Activated CD4-positive, alpha-beta memory T cell treated with anti-CD3 and anti-CD28 coated beads, Interleukin-2, amount 10 ng/mL, durations not matched to agents 7 days and 5 days (primary cell): ENCODE results near the gene ABCC2. TPM values are rescaled to one million over a fixed set of nuclear protein-coding genes. Genes with fewer than 3 reads are reported as not detected.
"Not testable (repeated sequence)": the region's sequence is repeated elsewhere in the genome, so short reads cannot be mapped to it uniquely, and the experiment has no call there.

ENCODE experiments used
- CTCF ChIA-PET: fragments of 350-600 bp; sonication (Branson Sonifier 250); formaldehyde crosslinking; loops from one replicate; lab custom pipeline; 2021; ENCODE audit warnings: antibody characterized with exemption, inconsistent platforms; lab: Charles Lee
- POLR2A ChIA-PET: fragments of 350-600 bp; sonication (Branson Sonifier 250); formaldehyde crosslinking; loops from one replicate; lab custom pipeline; 2021; ENCODE audit warnings: antibody characterized with exemption; lab: Charles Lee
- DNase-seq: peaks from one replicate; pipeline ENCODE4 v3.0.0-alpha.2; 2020
- H3K27ac Mint-ChIP-seq: one replicate; pipeline ENCODE4 v1.8.0; 2021; ENCODE audit warnings: mild to moderate bottlenecking, mixed read lengths
- H3K27me3 Mint-ChIP-seq: one replicate; pipeline ENCODE4 v1.8.0; 2021; ENCODE audit warnings: mixed read lengths
- H3K36me3 Mint-ChIP-seq: one replicate; pipeline ENCODE4 v1.8.0; 2021; ENCODE audit warnings: low read depth, mixed read lengths
- H3K4me1 Mint-ChIP-seq: one replicate; pipeline ENCODE4 v1.8.0; 2021; ENCODE audit warnings: mixed read lengths
- H3K4me3 Mint-ChIP-seq: one replicate; pipeline ENCODE4 v1.8.0; 2021; ENCODE audit warnings: mild to moderate bottlenecking, mixed read lengths
- H3K9me3 Mint-ChIP-seq: one replicate; pipeline ENCODE4 v1.8.0; 2021; ENCODE audit warnings: mixed read lengths
- total RNA-seq, 2 experiments: library from RNA; stranded (reverse); gene quantifications; one replicate each; pipeline ENCODE4 v1.2.3, GENCODE V29; 2021

Gene ABCC2
- total RNA-seq, 2 experiments from 2014 or later = 0.73 to 0.95 TPM

DNA sequence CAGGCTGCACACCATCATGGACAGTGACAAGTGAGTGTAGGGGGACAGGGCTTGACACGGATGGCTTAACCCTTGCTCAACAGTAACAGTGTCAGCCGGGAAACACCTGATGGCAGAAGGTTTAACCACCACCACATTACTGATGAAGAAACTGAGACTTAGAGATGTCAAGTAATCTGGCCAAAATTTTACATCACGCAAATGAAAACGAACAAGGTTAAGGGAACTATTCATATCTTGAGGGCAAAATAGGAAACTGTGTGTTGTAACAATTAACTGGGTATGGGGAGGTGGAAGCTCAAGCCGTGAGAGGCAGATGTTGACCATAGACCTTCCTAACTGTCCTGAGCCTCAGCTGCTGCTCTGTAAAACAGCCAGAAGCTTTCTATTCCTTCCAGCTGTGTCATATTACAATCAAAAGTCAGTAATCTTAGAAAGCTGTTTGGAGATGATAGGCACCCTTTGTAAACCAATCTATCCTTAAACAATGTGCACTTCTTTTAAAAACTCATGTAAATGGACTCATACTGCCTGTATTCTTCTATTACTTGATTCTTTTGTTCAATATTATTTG is 68.4 kb downstream of the ABCC2 start:
- no peaks in the 10 kb centered on the region for H3K9me3 Mint-ChIP-seq
- no peak overlapping the region for H3K4me3 Mint-ChIP-seq
- no peak overlapping the region for H3K27ac Mint-ChIP-seq
- POLR2A ChIA-PET = no interaction called here
- peaks cover 5% of the 10 kb centered on the region for H3K4me1 Mint-ChIP-seq
- CTCF ChIA-PET = interaction anchor here (1.8 to 12.7 kb wide), 2 partner anchors 159 to 194 kb away, joined by 5 to 163 read pairs; partner anchors contain the start of gene DNMBP
- DNase-seq = no peak
- no peaks in the 10 kb centered on the region for H3K36me3 Mint-ChIP-seq
- H3K27me3 Mint-ChIP-seq = no peaks in the 10 kb centered on the region

DNA sequence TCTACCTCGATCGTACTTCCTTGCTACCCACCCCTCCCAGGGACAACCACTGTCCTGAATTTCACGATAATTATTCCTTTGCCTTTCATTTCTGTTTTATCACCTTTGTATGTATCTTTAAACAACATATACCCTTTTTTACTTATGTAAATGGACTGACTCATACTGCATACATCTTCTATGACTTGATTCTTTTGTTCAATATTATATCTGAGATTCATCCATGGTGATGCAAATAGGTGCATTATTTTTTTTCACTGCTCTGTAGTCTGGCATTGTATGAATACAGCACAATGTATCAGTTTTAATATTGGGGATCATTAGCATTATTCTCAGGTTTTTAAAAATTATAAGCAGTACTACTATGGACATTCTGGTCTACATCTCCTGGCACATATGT is 69.4 kb downstream of the ABCC2 start:
- Mint-ChIP-seq H3K27me3 (no peaks in the 10 kb centered on the region), H3K9me3 (no peaks in the 10 kb centered on the region), H3K27ac (no peak overlapping the region), H3K36me3 (no peaks in the 10 kb centered on the region), H3K4me3 (no peak overlapping the region), H3K4me1 (no peaks in the 10 kb centered on the region)
- no peak for DNase-seq
- ChIA-PET POLR2A (no interaction called here), CTCF (interaction anchor here (0.6 to 12.7 kb wide), 4 partner anchors 18 to 193 kb away, joined by 3 to 163 read pairs (median 5); partner anchors contain the start of gene DNMBP)

DNA sequence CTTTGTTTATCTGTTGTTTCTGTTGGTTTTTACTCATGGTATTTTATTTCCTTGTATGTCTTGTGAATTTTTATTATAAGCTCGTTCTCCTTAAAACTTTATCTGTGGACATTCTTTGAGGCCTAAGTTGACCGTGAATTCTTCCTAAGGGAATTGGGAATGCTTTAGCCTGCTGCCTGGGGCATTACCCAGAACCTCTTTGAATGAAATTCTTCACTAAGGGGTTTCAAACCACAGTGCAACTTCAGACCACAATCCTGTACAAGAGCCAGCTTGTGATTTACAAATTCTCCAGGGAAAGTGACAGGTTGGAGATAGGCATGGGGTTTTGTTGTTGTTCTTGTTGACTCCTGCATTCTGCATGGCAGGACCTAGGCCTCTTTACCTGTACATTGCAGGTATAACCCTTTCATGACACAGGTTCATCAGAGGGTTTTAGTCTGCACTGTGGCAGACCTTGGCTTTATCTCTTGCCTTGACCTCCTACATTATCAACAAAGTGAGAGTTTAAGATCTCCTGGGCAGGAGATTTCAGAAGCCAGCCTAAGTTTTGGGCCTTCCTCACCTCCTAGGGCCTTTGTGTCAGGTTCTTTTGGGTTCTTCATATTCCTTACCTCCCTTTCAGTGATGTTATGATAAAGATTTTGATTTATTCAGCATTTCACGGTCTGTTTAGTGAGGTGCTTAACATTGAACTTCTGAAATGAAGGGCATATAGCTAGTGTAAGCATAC is 70.2 kb downstream of the ABCC2 start:
- Mint-ChIP-seq H3K4me1 (no peaks in the 10 kb centered on the region), H3K27me3 (peaks cover under 1% of the 10 kb centered on the region), H3K36me3 (no peaks in the 10 kb centered on the region), H3K4me3 (no peak overlapping the region), H3K27ac (no peak overlapping the region), H3K9me3 (no peaks in the 10 kb centered on the region)
- no peak for DNase-seq
- CTCF ChIA-PET = interaction anchor here (0.6 to 12.7 kb wide), 4 partner anchors 18 to 193 kb away, joined by 3 to 163 read pairs (median 4); partner anchors contain the start of gene DNMBP
- POLR2A ChIA-PET = no interaction called here

DNA sequence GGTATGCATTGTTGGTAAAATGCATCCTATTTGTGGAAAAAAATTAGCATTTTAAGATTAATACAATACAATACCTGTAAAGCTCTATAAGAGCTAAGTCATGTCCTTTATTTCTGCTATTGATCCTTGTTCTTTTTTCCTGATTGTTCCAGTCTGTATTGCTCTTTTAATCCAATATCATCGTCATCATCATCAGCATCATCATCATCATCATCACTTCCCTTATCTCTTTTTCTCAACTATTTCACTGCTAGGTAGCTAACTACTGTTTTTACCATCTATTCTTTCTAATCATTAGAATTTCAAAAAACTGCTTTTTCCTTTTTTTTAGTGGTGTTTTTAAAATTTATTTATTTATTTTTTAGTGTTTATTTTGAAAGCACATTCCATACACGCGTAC is 71.2 kb downstream of the ABCC2 start:
- CTCF ChIA-PET = interaction anchor here (0.6 to 12.7 kb wide), 4 partner anchors 9 to 192 kb away, joined by 3 to 163 read pairs (median 4); no protein-coding TSS in a partner anchor
- H3K27me3 Mint-ChIP-seq = peaks cover 6% of the 10 kb centered on the region
- no peaks in the 10 kb centered on the region for H3K9me3 Mint-ChIP-seq
- H3K27ac Mint-ChIP-seq = no peak overlapping the region
- POLR2A ChIA-PET = no interaction called here
- no peaks in the 10 kb centered on the region for H3K4me1 Mint-ChIP-seq
- no peak for DNase-seq
- no peaks in the 10 kb centered on the region for H3K36me3 Mint-ChIP-seq
- H3K4me3 Mint-ChIP-seq = no peak overlapping the region

DNA sequence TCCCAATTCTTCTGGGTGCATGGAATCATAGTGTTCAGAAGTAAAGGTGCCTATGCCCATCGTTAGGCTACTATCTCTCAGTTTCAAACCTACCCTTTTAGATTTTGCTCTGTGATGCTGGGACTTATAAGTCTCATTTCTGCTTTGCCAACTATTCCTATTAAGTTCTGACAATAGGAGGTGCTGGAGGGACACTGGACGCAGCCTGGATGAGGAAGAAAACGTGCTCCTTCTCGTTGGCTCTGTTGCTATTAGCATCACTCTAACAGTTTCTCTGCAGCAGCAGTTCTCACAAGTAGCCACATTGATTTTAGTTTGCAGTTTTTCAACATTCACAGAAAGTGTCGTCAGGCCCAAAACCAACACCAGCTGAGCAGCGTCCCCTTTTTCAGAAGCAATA is 72.4 kb downstream of the ABCC2 start:
- CTCF ChIA-PET = interaction anchor here (1.3 to 12.7 kb wide), 2 partner anchors 9 to 190 kb away, joined by 4 to 163 read pairs; no protein-coding TSS in a partner anchor
- H3K4me1 Mint-ChIP-seq = no peaks in the 10 kb centered on the region
- no peaks in the 10 kb centered on the region for H3K36me3 Mint-ChIP-seq
- peaks cover 13% of the 10 kb centered on the region for H3K27me3 Mint-ChIP-seq
- no peak overlapping the region for H3K4me3 Mint-ChIP-seq
- DNase-seq = no peak
- H3K9me3 Mint-ChIP-seq = no peaks in the 10 kb centered on the region
- no peak overlapping the region for H3K27ac Mint-ChIP-seq
- POLR2A ChIA-PET = no interaction called here

DNA sequence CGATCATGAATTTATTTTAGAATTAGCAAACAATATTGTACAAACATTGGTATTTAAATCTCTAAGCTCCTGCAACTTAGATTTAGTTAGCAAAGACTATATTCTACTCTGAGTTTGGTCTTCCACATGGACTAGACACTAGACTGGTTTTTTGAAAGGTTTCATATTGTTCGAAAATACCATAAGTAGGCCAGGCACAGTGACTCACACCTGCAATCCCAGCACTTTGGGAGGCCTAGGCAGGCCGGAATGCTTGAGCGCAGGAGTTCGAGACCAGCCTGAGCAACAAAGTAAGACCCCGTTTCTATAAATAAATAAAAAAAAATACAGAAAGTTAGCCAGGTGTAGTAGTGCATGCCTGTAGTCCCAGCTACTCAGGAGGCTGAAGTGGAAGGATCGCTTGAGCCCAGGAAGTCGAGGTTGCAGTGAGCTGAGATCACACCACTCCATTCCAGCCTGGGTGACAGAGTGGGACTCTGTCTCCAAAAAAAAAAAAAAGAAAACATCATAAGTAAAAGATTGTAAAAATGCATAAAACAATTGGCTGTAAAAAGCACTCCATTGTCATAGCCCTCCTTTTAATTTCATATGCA is 73.1 kb downstream of the ABCC2 start:
- Mint-ChIP-seq H3K4me3 (no peak overlapping the region), H3K4me1 (no peaks in the 10 kb centered on the region), H3K27ac (no peak overlapping the region), H3K27me3 (peaks cover 16% of the 10 kb centered on the region), H3K9me3 (no peaks in the 10 kb centered on the region), H3K36me3 (no peaks in the 10 kb centered on the region)
- POLR2A ChIA-PET = no interaction called here
- no peak for DNase-seq
- CTCF ChIA-PET = interaction anchor here (1.3 to 12.7 kb wide), 4 partner anchors 10 to 190 kb away, joined by 4 to 163 read pairs (median 8); partner anchors contain the start of gene DNMBP

DNA sequence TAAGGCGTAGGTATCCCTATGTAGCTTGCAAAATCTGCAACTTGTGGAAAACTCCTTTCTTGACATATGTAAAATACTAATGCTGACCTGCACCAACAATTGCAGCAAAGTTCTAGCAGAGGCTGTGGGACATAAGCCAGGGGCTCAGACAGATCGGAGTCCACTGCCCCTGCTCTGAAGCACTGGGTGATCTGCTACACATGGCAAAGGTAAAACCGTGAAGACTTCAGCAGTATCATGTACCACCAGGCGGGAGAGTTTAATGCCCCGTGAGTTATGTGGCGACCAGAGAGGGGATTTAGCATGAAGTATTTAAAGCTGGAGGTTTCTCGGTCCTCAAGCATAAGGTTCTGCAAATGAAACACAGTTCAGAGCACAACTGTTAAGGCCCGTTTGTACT is 76.4 kb downstream of the ABCC2 start:
- Mint-ChIP-seq H3K36me3 (no peaks in the 10 kb centered on the region), H3K27me3 (peaks cover 36% of the 10 kb centered on the region), H3K4me1 (no peaks in the 10 kb centered on the region), H3K27ac (no peak overlapping the region), H3K9me3 (no peaks in the 10 kb centered on the region), H3K4me3 (no peak overlapping the region)
- DNase-seq = no peak
- CTCF ChIA-PET = interaction anchor here (0.9 to 2.3 kb wide), 3 partner anchors 11 to 187 kb away, joined by 4 to 9 read pairs (median 8); no protein-coding TSS in a partner anchor
- POLR2A ChIA-PET = interaction anchor here (1.8 kb wide), 1 partner anchor 11 kb away, joined by 4 read pairs; no protein-coding TSS in a partner anchor

DNA sequence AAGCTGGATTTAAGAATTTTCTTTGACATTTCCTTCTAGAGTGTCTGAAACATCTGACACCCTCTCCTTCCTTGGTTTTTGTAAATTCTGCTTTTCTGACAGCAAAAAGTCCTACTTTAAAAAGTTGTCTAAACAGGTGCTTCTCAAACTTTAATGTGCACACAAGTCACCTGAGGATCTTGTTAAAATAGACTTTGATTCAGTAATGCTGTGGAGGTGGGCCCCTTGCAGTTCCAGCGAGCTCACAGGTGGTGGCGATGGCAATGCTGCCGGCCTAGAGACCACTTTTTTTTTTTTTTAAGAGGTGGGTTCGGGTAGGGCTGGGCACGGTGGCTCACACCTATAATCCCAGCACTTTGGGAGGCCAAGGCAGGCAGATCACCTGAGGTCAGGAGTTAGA is 77.1 kb downstream of the ABCC2 start:
- H3K9me3 Mint-ChIP-seq = no peaks in the 10 kb centered on the region
- no peak overlapping the region for H3K27ac Mint-ChIP-seq
- H3K4me3 Mint-ChIP-seq = no peak overlapping the region
- no peak for DNase-seq
- H3K36me3 Mint-ChIP-seq = no peaks in the 10 kb centered on the region
- ChIA-PET POLR2A (interaction anchor here (0.6 to 1.8 kb wide), 2 partner anchors 12 to 179 kb away, joined by 3 to 4 read pairs; no protein-coding TSS in a partner anchor), CTCF (interaction anchor here (0.9 to 2.3 kb wide), 3 partner anchors 11 to 186 kb away, joined by 4 to 9 read pairs (median 8); no protein-coding TSS in a partner anchor)
- H3K4me1 Mint-ChIP-seq = no peaks in the 10 kb centered on the region
- H3K27me3 Mint-ChIP-seq = peaks cover 43% of the 10 kb centered on the region

DNA sequence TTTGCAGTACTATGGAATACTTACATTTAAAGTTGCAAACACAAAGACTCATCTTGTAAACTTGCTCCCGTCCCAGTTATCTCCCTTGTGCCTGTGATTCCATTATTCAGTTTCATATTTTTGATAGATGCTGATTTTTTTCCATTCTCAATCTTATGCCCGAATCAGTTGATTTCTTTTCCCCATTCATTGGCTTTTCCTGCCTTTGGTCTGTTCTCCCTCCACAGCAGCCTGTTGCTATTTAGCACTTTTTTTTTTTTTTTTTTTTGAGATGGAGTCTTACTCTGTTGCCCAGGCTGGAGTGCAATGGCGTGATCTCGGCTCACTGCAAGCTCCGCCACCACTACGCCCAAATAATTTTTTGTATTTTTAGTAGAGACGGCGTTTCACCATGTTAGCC is 78.0 kb downstream of the ABCC2 start:
- DNase-seq = no peak
- Mint-ChIP-seq H3K27me3 (peaks cover 49% of the 10 kb centered on the region), H3K4me3 (no peak overlapping the region), H3K27ac (no peak overlapping the region), H3K4me1 (no peaks in the 10 kb centered on the region), H3K9me3 (no peaks in the 10 kb centered on the region), H3K36me3 (no peaks in the 10 kb centered on the region)
- ChIA-PET CTCF (interaction anchor here (1.1 to 2.3 kb wide), 2 partner anchors 11 to 185 kb away, joined by 6 to 8 read pairs; no protein-coding TSS in a partner anchor), POLR2A (no interaction called here)

DNA sequence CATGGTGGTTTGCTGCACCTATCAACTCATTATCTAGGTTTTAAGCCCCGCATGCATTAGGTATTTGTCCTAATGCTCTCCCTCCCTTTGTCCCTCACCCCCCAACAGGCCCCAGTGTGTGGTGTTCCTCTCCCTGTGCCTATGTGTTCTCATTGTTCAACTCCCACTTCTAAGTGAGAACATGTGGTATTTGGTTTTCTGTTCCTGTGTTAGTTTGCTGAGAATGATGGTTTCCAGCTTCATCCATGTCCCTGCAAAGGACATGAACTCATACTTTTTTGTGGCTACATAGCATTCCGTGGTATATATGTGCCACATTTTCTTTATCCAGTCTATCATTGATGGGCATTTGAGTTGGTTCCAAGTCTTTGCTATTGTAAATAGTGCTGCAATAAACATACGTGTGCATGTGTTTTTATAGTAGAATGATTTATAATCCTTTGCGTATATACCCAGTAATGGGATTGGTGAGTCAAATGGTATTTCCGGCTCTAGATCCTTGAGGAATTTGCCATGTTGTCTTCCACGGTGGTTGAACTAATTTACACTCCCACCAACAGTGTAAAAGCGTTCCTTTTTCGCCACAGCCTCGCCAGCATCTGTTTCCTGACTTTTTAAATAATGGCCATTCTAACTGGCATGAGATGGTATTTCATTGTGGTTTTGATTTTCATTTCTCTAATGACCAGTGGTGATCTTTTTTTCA is 81.2 kb downstream of the ABCC2 start:
- CTCF ChIA-PET, H3K4me3 Mint-ChIP-seq, POLR2A ChIA-PET, DNase-seq, H3K4me1 Mint-ChIP-seq, H3K27ac Mint-ChIP-seq: not testable (repeated sequence)
- H3K27me3 Mint-ChIP-seq = peaks cover 75% of the 10 kb centered on the region
- H3K9me3 Mint-ChIP-seq = peaks cover 14% of the 10 kb centered on the region
- peaks cover 14% of the 10 kb centered on the region for H3K36me3 Mint-ChIP-seq

DNA sequence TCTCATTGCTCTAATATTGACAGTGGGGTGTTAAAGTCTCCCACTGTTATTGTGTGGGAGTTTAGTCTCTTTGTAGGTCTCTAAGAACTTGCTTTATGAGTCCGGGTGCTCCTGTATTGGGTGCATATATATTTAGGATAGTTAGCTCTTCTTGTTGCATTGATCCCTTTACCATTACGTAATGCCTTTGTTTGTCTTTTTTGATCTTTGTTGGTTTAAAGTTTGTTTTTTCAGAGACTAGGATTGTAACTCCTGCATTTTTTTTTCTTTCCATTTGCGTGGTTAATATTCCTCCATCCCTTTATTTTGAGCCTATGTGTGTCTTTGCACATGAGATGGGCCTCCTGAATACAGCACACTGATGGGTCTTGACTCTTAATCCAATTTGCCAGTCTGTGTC is 84.8 kb downstream of the ABCC2 start:
- POLR2A ChIA-PET, CTCF ChIA-PET, H3K4me3 Mint-ChIP-seq, H3K27ac Mint-ChIP-seq, DNase-seq: not testable (repeated sequence)
- peaks cover 18% of the 10 kb centered on the region for H3K4me1 Mint-ChIP-seq
- H3K9me3 Mint-ChIP-seq = peaks cover 15% of the 10 kb centered on the region
- peaks cover 15% of the 10 kb centered on the region for H3K36me3 Mint-ChIP-seq
- peaks cover 85% of the 10 kb centered on the region for H3K27me3 Mint-ChIP-seq

DNA sequence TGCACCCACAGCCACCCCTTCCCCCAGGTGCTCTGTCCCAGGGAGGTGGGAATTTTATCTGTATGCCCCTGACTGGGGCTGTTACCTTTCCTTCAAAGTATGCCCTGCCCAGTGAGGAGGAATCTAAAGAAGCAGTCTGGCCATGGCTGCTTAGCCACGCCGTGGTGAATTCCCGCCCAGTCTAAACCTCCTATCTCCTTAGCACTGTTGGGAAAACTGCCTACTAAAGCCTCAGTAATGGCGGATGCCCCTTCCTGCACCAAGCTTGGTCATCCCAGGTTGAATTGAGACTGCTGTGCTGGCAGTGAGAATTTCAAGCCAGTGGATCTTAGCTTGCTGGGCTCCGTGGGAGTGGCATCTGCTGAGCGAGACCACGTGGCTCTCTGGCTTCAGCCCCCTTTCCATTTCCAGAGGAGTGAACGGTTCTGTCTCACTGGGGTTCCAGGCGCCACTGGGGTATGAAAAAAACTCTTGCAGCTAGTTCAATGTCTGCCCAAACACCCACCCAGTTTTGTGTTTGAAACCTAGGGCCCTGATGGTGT is 87.2 kb downstream of the ABCC2 start:
- Mint-ChIP-seq H3K4me1 (peaks cover 23% of the 10 kb centered on the region), H3K27ac (no peak overlapping the region), H3K27me3 (peaks cover 86% of the 10 kb centered on the region), H3K4me3 (peak overlapping the region; percentile 42), H3K36me3 (peaks cover 15% of the 10 kb centered on the region), H3K9me3 (peaks cover 15% of the 10 kb centered on the region)
- no peak for DNase-seq
- ChIA-PET POLR2A (interaction anchor here (1.1 to 2.2 kb wide), 2 partner anchors 96 to 137 kb away, joined by 3 to 9 read pairs; partner anchors contain the start of gene CUTC), CTCF (interaction anchor here (0.5 to 1.6 kb wide), 6 partner anchors 13 to 1188 kb away, joined by 3 to 7 read pairs (median 4); partner anchors contain the start of gene DNMBP)
